Measurements from ENCODE around the gene ZNF101. TPM values are rescaled to one million over a fixed set of nuclear protein-coding genes. Genes with fewer than 3 reads are reported as not detected.
"Not testable (repeated sequence)": the region's sequence is repeated elsewhere in the genome, so short reads cannot be mapped to it uniquely, and the experiment has no call there.

The ZNF101 gene
- total RNA-seq, 1 donor from 2014 or later = 29.5 TPM

GRCh38 chr19:19686580-19686979 is 17.9 kb downstream of the ZNF101 start:
- no peaks in the 10 kb centered on the region for H3K9me3 Mint-ChIP-seq (ENCODE audit: unreplicated experiment)
- H3K27ac Mint-ChIP-seq (ENCODE audit: unreplicated experiment) = no peak overlapping the region
- no peak overlapping the region for H3K4me3 Mint-ChIP-seq (ENCODE audit: unreplicated experiment)
- peaks cover 25% of the 10 kb centered on the region for H3K36me3 Mint-ChIP-seq (ENCODE audit: low read depth, unreplicated experiment)
- no peak for DNase-seq (ENCODE audit: low spot score)
- no peak for TF ChIP-seq CTCF (IDR thresholded peaks at IDR 0.05; ENCODE audit: unreplicated experiment)
- H3K4me1 Mint-ChIP-seq (ENCODE audit: unreplicated experiment) = no peaks in the 10 kb centered on the region
- H3K27me3 Mint-ChIP-seq (ENCODE audit: unreplicated experiment) = peaks cover 6% of the 10 kb centered on the region

- Mint-ChIP-seq H3K36me3 (ENCODE audit: low read depth, unreplicated experiment) (peaks cover 25% of the 10 kb centered on the region), H3K27ac (ENCODE audit: unreplicated experiment) (no peak overlapping the region), H3K27me3 (ENCODE audit: unreplicated experiment) (peaks cover 6% of the 10 kb centered on the region), H3K4me3 (ENCODE audit: unreplicated experiment) (no peak overlapping the region), H3K4me1 (ENCODE audit: unreplicated experiment) (no peaks in the 10 kb centered on the region), H3K9me3 (ENCODE audit: unreplicated experiment) (no peaks in the 10 kb centered on the region)
- DNase-seq (ENCODE audit: low spot score) = no peak
- TF ChIP-seq CTCF (IDR thresholded peaks at IDR 0.05; ENCODE audit: unreplicated experiment) = no peak
Observed at GRCh38 chr19:19687090-19687489, 18.5 kb downstream of the ZNF101 start.

- H3K36me3 Mint-ChIP-seq (ENCODE audit: low read depth, unreplicated experiment) = peaks cover 10% of the 10 kb centered on the region
- DNase-seq (ENCODE audit: low spot score); H3K4me3 Mint-ChIP-seq (ENCODE audit: unreplicated experiment); H3K9me3 Mint-ChIP-seq (ENCODE audit: unreplicated experiment); H3K4me1 Mint-ChIP-seq (ENCODE audit: unreplicated experiment); H3K27ac Mint-ChIP-seq (ENCODE audit: unreplicated experiment); H3K27me3 Mint-ChIP-seq (ENCODE audit: unreplicated experiment): not testable (repeated sequence)
Observed at GRCh38 chr19:19689023-19689422, 20.4 kb downstream of the ZNF101 start.

- Mint-ChIP-seq H3K9me3 (ENCODE audit: unreplicated experiment) (no peaks in the 10 kb centered on the region), H3K27ac (ENCODE audit: unreplicated experiment) (no peak overlapping the region), H3K4me3 (ENCODE audit: unreplicated experiment) (no peak overlapping the region), H3K36me3 (ENCODE audit: low read depth, unreplicated experiment) (no peaks in the 10 kb centered on the region), H3K4me1 (ENCODE audit: unreplicated experiment) (no peaks in the 10 kb centered on the region), H3K27me3 (ENCODE audit: unreplicated experiment) (no peaks in the 10 kb centered on the region)
- DNase-seq (ENCODE audit: low spot score) = no peak
- no peak for TF ChIP-seq CTCF (IDR thresholded peaks at IDR 0.05; ENCODE audit: unreplicated experiment)
Observed at GRCh38 chr19:19691683-19692082, 23.0 kb downstream of the ZNF101 start.

GRCh38 chr19:19696386-19696785 is 27.7 kb downstream of the ZNF101 start:
- peaks cover 8% of the 10 kb centered on the region for H3K36me3 Mint-ChIP-seq (ENCODE audit: low read depth, unreplicated experiment)
- H3K27ac Mint-ChIP-seq (ENCODE audit: unreplicated experiment) = no peak overlapping the region
- no peaks in the 10 kb centered on the region for H3K9me3 Mint-ChIP-seq (ENCODE audit: unreplicated experiment)
- no peak overlapping the region for H3K4me3 Mint-ChIP-seq (ENCODE audit: unreplicated experiment)
- no peaks in the 10 kb centered on the region for H3K4me1 Mint-ChIP-seq (ENCODE audit: unreplicated experiment)
- DNase-seq (ENCODE audit: low spot score) = no peak
- H3K27me3 Mint-ChIP-seq (ENCODE audit: unreplicated experiment) = no peaks in the 10 kb centered on the region
- TF ChIP-seq CTCF (IDR thresholded peaks at IDR 0.05; ENCODE audit: unreplicated experiment) = no peak

GRCh38 chr19:19697589-19697988 is 28.9 kb downstream of the ZNF101 start:
- H3K9me3 Mint-ChIP-seq (ENCODE audit: unreplicated experiment) = no peaks in the 10 kb centered on the region
- no peaks in the 10 kb centered on the region for H3K4me1 Mint-ChIP-seq (ENCODE audit: unreplicated experiment)

GRCh38 chr19:19700493-19700892 is 31.9 kb downstream of the ZNF101 start:
- not testable (repeated sequence) for H3K4me1 Mint-ChIP-seq (ENCODE audit: unreplicated experiment); H3K27ac Mint-ChIP-seq (ENCODE audit: unreplicated experiment); H3K4me3 Mint-ChIP-seq (ENCODE audit: unreplicated experiment); H3K27me3 Mint-ChIP-seq (ENCODE audit: unreplicated experiment); DNase-seq (ENCODE audit: low spot score)
- Mint-ChIP-seq H3K36me3 (ENCODE audit: low read depth, unreplicated experiment) (peaks cover 25% of the 10 kb centered on the region), H3K9me3 (ENCODE audit: unreplicated experiment) (peaks cover 10% of the 10 kb centered on the region)

More at GRCh38 chr19:19697589-19697988, 28.9 kb downstream of the ZNF101 start:
- no peaks in the 10 kb centered on the region for H3K27me3 Mint-ChIP-seq (ENCODE audit: unreplicated experiment)
- DNase-seq (ENCODE audit: low spot score) = no peak
- no peak overlapping the region for H3K27ac Mint-ChIP-seq (ENCODE audit: unreplicated experiment)
- no peak overlapping the region for H3K4me3 Mint-ChIP-seq (ENCODE audit: unreplicated experiment)
- TF ChIP-seq CTCF (IDR thresholded peaks at IDR 0.05; ENCODE audit: unreplicated experiment) = no peak
- H3K36me3 Mint-ChIP-seq (ENCODE audit: low read depth, unreplicated experiment) = peaks cover 8% of the 10 kb centered on the region

Data from endothelial cell (in vitro differentiated cells).